Muscle layer of duodenum (tissue), 2 donors: ENCODE results near the gene CDC37L1.

Experiments
- H3K27ac ChIP-seq: one replicate; pipeline ENCODE4 v1.7.0; 2013; ENCODE audit warnings: mild to moderate bottlenecking, low read length
- H3K27me3 ChIP-seq: one replicate; pipeline ENCODE4 v1.7.0; 2013; ENCODE audit warnings: low read depth, mild to moderate bottlenecking, control low read depth, low read length
- H3K36me3 ChIP-seq, 2 donors: one replicate each; pipeline ENCODE4 v1.7.0; 2013; ENCODE audit warnings: low read length in 2 of 2, control low read depth in 1 of 2, mild to moderate bottlenecking in 1 of 2; ENCODE audit not compliant: insufficient read depth in 2 of 2, control insufficient read depth in 1 of 2
- H3K4me1 ChIP-seq, 2 donors: one replicate each; pipeline ENCODE4 v1.7.0; 2013; ENCODE audit warnings: low read length in 2 of 2, mild to moderate bottlenecking in 2 of 2, control low read depth in 1 of 2, moderate library complexity in 1 of 2; ENCODE audit not compliant: insufficient read depth in 2 of 2, control insufficient read depth in 1 of 2
- H3K4me3 ChIP-seq, 2 donors: one replicate each; pipeline ENCODE4 v1.7.0; 2013; ENCODE audit warnings: low read length in 2 of 2, low read depth in 1 of 2, mild to moderate bottlenecking in 1 of 2
- H3K9me3 ChIP-seq, 2 donors: one replicate each; pipeline ENCODE4 v1.7.0; 2013; ENCODE audit warnings: low read length in 2 of 2, control low read depth in 1 of 2, mild to moderate bottlenecking in 1 of 2; ENCODE audit not compliant: control insufficient read depth in 1 of 2
- donor health status: healthy.

The CDC37L1 gene

DNA sequence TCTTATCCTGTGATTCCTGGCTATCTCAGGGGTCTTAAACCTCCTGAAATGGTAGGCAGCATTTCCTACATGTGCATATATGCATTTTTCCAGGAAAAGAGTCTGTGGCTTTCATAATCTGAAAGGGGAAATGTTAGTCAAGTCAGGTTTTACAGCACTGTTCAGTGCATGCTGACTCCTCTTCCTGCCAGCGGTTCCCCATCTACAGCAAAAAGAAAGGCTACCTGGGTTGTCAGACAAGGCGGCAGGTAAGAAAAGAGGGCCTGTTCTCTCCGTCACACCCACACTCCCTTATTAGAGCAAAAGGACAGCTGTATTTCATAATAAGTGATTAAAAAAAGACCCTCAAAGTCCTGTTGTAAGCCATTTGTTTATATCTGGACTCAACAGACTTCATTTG, 8.8 kb upstream of the CDC37L1 start:
- Histone ChIP-seq H3K4me1 (peaks cover 0 to 6% of the 10 kb centered on the region in 2 donors), H3K36me3 (no peaks in the 10 kb centered on the region), H3K27me3 (no peaks in the 10 kb centered on the region), H3K27ac (no peak overlapping the region), H3K9me3 (no peaks in the 10 kb centered on the region), H3K4me3 (no peak overlapping the region)

DNA sequence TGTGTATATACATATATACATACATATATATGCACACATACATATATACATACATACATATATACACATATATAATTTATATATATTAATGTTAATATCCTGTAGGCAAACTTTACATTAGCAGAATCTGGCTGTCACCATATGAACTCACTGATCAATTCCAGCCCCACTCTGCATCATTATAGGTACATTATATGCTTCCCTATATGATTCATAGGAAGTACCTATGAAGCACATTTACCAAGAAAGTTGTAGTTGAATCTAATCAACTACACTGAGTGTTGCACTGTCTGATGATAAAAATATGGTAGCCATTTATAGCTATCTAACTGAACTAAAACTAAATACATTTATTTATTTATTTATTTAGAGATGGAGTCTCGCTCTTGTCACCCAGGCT, 7.6 kb upstream of the CDC37L1 start:
- peaks cover 0 to 4% of the 10 kb centered on the region in 2 donors for H3K4me1 ChIP-seq
- no peaks in the 10 kb centered on the region for H3K27me3 ChIP-seq
- no peaks in the 10 kb centered on the region for H3K9me3 ChIP-seq
- H3K27ac ChIP-seq, result no peak overlapping the region
- no peaks in the 10 kb centered on the region for H3K36me3 ChIP-seq
- H3K4me3 ChIP-seq, result no peak overlapping the region

DNA sequence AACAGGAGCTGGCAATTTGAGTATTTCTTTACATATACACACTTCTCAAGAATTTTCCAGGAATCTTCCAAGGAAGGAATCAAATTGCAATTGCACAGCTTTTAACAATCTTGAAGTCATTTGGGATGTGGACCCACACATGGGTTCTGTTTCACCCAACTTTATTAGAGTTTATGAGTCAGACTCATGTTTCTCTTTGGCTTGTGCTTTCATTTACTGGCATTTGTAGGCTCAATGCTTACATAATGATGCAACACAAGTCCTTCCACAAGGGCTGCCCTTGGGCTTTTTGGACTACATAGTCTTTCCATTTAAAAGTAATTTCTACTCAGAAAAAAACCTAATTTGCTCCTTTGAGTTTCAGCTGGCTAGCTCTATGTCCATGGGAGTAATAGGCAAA, 4.6 kb upstream of the CDC37L1 start:
- Histone ChIP-seq H3K9me3 (no peaks in the 10 kb centered on the region), H3K27ac (no peak overlapping the region), H3K27me3 (no peaks in the 10 kb centered on the region), H3K36me3 (peaks cover 0 to 7% of the 10 kb centered on the region in 2 donors), H3K4me1 (no peaks in the 10 kb centered on the region), H3K4me3 (no peak overlapping the region)

DNA sequence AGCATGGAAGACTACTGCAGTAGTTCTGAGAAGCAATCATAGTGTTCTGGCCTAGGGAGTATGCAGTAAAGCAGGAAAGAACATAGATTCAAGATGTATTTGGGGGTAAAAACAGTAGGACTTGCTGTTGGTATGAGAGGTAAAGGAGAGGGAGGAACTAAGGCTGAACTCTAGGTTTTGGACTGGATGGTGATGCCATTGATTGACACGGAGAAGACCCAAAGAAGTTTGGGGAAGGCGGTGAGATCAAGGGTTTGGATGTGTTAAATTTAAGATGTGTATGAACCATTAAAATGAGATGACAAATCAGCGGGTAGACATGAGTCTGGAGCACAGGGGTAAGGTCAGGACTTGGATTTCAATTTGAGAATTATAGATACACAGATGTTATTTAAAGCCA, 2.0 kb upstream of the CDC37L1 start:
- H3K4me3 ChIP-seq, result no peak overlapping the region
- no peaks in the 10 kb centered on the region for H3K27me3 ChIP-seq
- H3K9me3 ChIP-seq, result no peaks in the 10 kb centered on the region
- H3K27ac ChIP-seq, result peak overlapping the region; percentile 39
- peaks cover 0 to 16% of the 10 kb centered on the region in 2 donors for H3K36me3 ChIP-seq
- peaks cover 4 to 8% of the 10 kb centered on the region in 2 donors for H3K4me1 ChIP-seq

DNA sequence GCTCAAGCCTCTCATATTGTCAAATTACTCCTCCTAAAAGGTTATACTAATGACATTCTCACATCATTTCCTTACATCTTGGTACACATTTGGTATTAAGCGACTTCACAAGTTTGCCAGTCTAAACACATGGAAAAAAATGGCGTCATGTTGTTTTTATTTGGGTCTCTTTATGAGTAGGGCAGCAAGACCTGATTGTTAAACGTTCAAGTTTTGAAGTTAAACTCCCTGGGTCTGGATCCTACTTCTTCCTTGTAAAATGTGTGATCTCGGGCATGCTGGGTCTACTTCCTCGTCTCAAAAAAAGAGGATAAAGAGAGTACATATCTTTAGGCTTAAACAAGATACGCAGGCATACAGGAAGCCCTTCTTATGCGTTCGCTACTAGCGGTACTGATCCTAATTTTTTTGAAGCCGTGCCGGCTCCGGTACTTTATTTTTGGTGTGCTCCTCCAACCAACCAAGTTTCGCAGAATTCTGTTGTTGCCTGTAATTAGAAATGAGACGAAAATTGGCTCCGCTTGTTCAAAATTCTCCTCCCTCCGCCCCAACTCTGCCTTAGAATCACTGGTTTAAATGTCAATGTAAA, 596 bp upstream of the CDC37L1 start:
- Histone ChIP-seq H3K4me3 (peak overlapping the region; percentile 77 to 96), H3K36me3 (peaks cover 0 to 16% of the 10 kb centered on the region in 2 donors), H3K27me3 (no peaks in the 10 kb centered on the region), H3K4me1 (peaks cover 4 to 13% of the 10 kb centered on the region in 2 donors), H3K27ac (peak overlapping the region; percentile 97), H3K9me3 (no peaks in the 10 kb centered on the region)

DNA sequence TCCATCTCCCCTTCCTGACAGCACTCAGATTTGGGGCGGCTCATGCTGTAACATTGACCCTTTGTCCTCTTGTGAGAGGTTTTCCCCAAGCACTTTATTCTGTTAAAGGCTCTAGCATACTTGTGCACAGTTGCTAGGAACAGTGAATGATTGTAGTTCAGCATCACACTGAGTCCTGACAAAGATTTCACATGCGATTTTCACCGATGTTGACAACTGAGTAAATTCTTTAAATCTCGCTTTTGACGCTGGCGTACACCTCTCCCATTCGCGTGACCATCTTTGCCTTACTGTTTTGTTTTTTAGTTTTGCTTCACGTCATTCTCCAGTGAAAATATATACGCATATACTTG, 780 bp downstream of the CDC37L1 start:
- Histone ChIP-seq H3K36me3 (peaks cover 0 to 16% of the 10 kb centered on the region in 2 donors), H3K4me3 (peak overlapping the region; percentile 77 to 96), H3K9me3 (no peaks in the 10 kb centered on the region), H3K27ac (peak overlapping the region; percentile 97), H3K4me1 (peaks cover 4 to 22% of the 10 kb centered on the region in 2 donors), H3K27me3 (no peaks in the 10 kb centered on the region)

DNA sequence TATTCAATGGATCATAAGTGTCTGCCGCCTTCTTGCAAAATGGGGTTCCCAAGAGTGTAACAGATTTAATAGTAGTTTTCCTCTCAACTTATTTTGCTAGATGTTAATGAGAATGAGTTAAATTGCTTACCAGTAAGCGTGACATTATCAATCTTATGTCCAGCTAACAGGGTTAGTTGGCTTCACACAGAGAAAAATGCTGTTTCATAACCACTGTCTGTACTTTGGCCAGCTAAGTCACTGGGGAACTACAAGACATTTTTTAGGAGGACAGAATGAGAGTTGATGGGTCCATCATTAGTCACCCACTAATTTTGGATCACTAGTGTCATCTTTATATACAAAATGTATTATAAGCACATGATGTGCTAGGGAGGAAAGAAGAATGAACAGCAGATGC, 1.4 kb downstream of the CDC37L1 start:
- Histone ChIP-seq H3K4me1 (peaks cover 4 to 27% of the 10 kb centered on the region in 2 donors), H3K4me3 (peak overlapping the region; percentile 77 to 96), H3K27ac (peak overlapping the region; percentile 97)

DNA sequence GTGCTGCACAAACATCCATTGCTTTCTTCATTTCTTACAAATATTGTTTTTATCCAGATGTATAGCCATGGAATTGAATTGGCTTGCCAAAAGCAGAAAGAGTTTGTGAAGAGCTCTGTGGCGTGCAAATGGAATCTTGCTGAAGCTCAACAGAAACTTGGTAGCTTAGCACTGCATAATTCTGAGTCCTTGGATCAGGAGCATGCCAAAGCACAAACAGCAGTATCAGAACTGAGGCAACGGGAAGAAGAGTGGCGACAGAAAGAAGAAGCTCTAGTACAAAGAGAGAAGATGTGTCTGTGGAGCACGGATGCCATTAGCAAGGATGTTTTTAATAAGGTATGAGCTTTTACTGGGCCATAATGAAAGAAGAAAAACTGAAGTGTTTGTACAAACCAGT, 5.5 kb downstream of the CDC37L1 start:
- H3K27me3 ChIP-seq, result no peaks in the 10 kb centered on the region
- H3K4me1 ChIP-seq, result peaks cover 4 to 35% of the 10 kb centered on the region in 2 donors
- peaks cover 7 to 9% of the 10 kb centered on the region in 2 donors for H3K36me3 ChIP-seq
- no peak overlapping the region for H3K4me3 ChIP-seq
- no peak overlapping the region for H3K27ac ChIP-seq
- H3K9me3 ChIP-seq, result no peaks in the 10 kb centered on the region

More for the DNA sequence above, 1.4 kb downstream of the CDC37L1 start:
- peaks cover under 1 to 16% of the 10 kb centered on the region in 2 donors for H3K36me3 ChIP-seq
- H3K9me3 ChIP-seq, result no peaks in the 10 kb centered on the region
- no peaks in the 10 kb centered on the region for H3K27me3 ChIP-seq

DNA sequence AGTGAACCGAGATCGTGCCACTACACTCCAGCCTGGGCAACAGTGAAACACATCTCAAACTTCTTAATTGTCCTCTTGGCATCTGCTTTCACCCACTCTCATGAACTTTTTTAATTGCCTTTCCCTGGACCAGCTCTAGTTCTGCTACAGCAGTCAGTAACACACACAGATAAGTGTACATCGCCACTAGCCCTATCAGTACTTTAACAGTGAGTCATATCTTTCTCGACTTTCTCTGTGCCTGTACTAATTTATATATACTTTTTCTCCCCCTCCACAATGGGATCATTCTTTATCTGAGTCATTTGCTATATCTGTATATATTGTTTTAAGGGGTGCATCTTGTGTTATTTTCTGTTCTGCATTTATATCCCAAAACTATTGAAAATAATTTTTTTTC, 6.7 kb downstream of the CDC37L1 start:
- Histone ChIP-seq H3K9me3 (no peaks in the 10 kb centered on the region), H3K27ac (no peak overlapping the region), H3K27me3 (no peaks in the 10 kb centered on the region), H3K36me3 (peaks cover 13 to 18% of the 10 kb centered on the region in 2 donors), H3K4me1 (peaks cover under 1 to 31% of the 10 kb centered on the region in 2 donors), H3K4me3 (no peak overlapping the region)

DNA sequence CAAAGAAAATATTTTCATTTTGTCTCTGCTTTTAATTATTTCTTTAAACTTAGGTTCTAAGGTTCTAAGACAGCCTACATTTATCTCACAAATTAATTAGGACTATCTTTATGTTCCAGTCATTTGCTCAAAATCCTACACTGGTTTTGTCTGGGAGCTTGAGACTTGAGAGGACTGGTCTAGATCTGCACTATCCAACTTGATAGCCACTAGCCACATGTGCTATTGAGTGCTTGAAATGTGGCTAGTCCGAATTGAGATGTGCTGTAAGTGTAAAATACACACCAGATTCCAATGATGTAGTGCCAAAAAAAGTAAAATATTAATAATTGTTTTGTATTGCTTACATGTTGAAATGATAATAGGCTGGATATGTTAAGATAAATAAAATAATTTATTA, 7.2 kb downstream of the CDC37L1 start:
- peaks cover 13 to 18% of the 10 kb centered on the region in 2 donors for H3K36me3 ChIP-seq
- H3K4me3 ChIP-seq, result no peak overlapping the region
- H3K27ac ChIP-seq, result no peak overlapping the region
- H3K9me3 ChIP-seq, result no peaks in the 10 kb centered on the region
- no peaks in the 10 kb centered on the region for H3K27me3 ChIP-seq
- peaks cover 0 to 27% of the 10 kb centered on the region in 2 donors for H3K4me1 ChIP-seq

DNA sequence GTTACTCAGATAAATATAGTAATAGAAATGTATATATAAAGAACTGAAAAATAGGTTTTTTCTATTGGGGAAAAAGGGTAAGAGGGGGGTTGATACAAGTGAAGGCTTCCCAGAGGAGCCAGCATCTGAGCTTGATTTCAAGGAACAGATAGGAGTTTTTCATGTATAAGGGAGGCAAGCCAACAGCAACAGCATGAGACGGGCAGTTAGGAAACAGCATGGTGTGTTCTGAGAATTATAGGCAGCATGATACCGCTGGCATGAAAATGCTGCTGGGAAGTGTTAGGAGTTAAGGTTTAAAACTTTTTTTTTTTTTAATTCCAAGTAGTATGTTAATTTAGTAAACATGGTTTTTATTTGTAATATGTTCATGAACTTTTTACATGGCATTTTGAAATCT, 9.7 kb downstream of the CDC37L1 start:
- H3K9me3 ChIP-seq, result no peaks in the 10 kb centered on the region
- H3K27ac ChIP-seq, result no peak overlapping the region
- H3K4me3 ChIP-seq, result no peak overlapping the region
- H3K36me3 ChIP-seq, result peaks cover 13 to 18% of the 10 kb centered on the region in 2 donors
- H3K27me3 ChIP-seq, result no peaks in the 10 kb centered on the region
- peaks cover 0 to 22% of the 10 kb centered on the region in 2 donors for H3K4me1 ChIP-seq

DNA sequence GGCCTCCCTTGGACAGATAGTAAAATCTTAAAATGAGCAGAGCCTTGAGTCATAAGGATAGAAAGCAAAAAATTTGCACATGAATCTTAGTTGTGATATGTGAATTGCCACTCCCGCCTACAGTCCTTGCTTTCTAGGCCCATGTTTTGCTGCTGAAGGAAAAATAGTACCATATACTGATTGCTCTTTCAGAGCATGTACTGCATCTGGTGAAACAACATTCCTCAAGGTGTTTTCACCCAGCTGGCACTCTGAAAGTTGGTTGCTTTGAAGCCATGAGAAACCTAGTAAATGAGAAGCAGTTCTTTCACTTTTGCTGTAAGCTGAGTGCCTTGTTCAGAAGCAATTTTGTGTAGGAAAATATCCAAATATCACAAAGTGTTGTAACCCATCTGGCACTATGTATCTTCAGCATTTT, 10.3 kb downstream of the CDC37L1 start:
- Histone ChIP-seq H3K4me3 (no peak overlapping the region), H3K27me3 (no peaks in the 10 kb centered on the region), H3K9me3 (no peaks in the 10 kb centered on the region), H3K36me3 (peaks cover 13 to 18% of the 10 kb centered on the region in 2 donors), H3K4me1 (peaks cover 0 to 18% of the 10 kb centered on the region in 2 donors), H3K27ac (no peak overlapping the region)
